Measurements from ENCODE around the gene EZR. TPM values are rescaled to one million over a fixed set of nuclear protein-coding genes. Genes with fewer than 3 reads are reported as not detected.

Gene EZR
- polyA plus RNA-seq, 3 donors, result 249 to 294 (median 259) TPM

- peak in 7 of 11 donors; percentile 54 to 76 (median 62) for DNase-seq (ENCODE audit: extremely low read depth in 1 of 11, low read depth in 9 of 11, low spot score in 4 of 11)
Observed at GRCh38 chr6:158758451-158758860, 60.7 kb downstream of the EZR start.

- DNase-seq (ENCODE audit: extremely low read depth in 1 of 11, low read depth in 9 of 11, low spot score in 4 of 11), result no peak
Observed at GRCh38 chr6:158757753-158758090, 61.4 kb downstream of the EZR start.

- DNase-seq (ENCODE audit: extremely low read depth in 1 of 11, low read depth in 9 of 11, low spot score in 4 of 11), result no peak
Observed at GRCh38 chr6:158756977-158757752, 62.0 kb downstream of the EZR start.

- no peak for DNase-seq (ENCODE audit: extremely low read depth in 1 of 11, low read depth in 9 of 11, low spot score in 4 of 11)
Observed at GRCh38 chr6:158756126-158756525, 63.0 kb downstream of the EZR start.

- DNase-seq (ENCODE audit: extremely low read depth in 1 of 11, low read depth in 9 of 11, low spot score in 4 of 11), result no peak
Observed at GRCh38 chr6:158755636-158756035, 63.5 kb downstream of the EZR start.

GRCh38 chr6:158754738-158755137 is 64.4 kb downstream of the EZR start:
- DNase-seq (ENCODE audit: extremely low read depth in 1 of 11, low read depth in 9 of 11, low spot score in 4 of 11), result no peak

- no peak for DNase-seq (ENCODE audit: extremely low read depth in 1 of 11, low read depth in 9 of 11, low spot score in 4 of 11)
Observed at GRCh38 chr6:158753811-158754210, 65.4 kb downstream of the EZR start.

GRCh38 chr6:158752613-158753012 is 66.6 kb downstream of the EZR start:
- no peak for DNase-seq (ENCODE audit: extremely low read depth in 1 of 11, low read depth in 9 of 11, low spot score in 4 of 11)

- DNase-seq (ENCODE audit: extremely low read depth in 1 of 11, low read depth in 9 of 11, low spot score in 4 of 11), result peak in 1 of 11 donors; percentile 23
Observed at GRCh38 chr6:158751921-158752320, 67.2 kb downstream of the EZR start.

GRCh38 chr6:158751224-158751623 is 67.9 kb downstream of the EZR start:
- DNase-seq (ENCODE audit: extremely low read depth in 1 of 11, low read depth in 9 of 11, low spot score in 4 of 11), result no peak

- DNase-seq (ENCODE audit: extremely low read depth in 1 of 11, low read depth in 9 of 11, low spot score in 4 of 11), result no peak
Observed at GRCh38 chr6:158744986-158745430, 74.2 kb downstream of the EZR start.

GRCh38 chr6:158743033-158743651 is 76.0 kb downstream of the EZR start:
- DNase-seq (ENCODE audit: extremely low read depth in 1 of 11, low read depth in 9 of 11, low spot score in 4 of 11), result no peak

GRCh38 chr6:158739673-158740072 is 79.5 kb downstream of the EZR start:
- no peak for DNase-seq (ENCODE audit: extremely low read depth in 1 of 11, low read depth in 9 of 11, low spot score in 4 of 11)

- DNase-seq (ENCODE audit: extremely low read depth in 1 of 11, low read depth in 9 of 11, low spot score in 4 of 11), result no peak
Observed at GRCh38 chr6:158737710-158738615, 81.2 kb downstream of the EZR start.

GRCh38 chr6:158737082-158737709 is 82.0 kb downstream of the EZR start:
- no peak for DNase-seq (ENCODE audit: extremely low read depth in 1 of 11, low read depth in 9 of 11, low spot score in 4 of 11)

- DNase-seq (ENCODE audit: extremely low read depth in 1 of 11, low read depth in 9 of 11, low spot score in 4 of 11), result no peak
Observed at GRCh38 chr6:158735009-158735408, 84.2 kb downstream of the EZR start.

GRCh38 chr6:158730541-158730907 is 88.6 kb downstream of the EZR start:
- no peak for DNase-seq (ENCODE audit: extremely low read depth in 1 of 11, low read depth in 9 of 11, low spot score in 4 of 11)

- DNase-seq (ENCODE audit: extremely low read depth in 1 of 11, low read depth in 9 of 11, low spot score in 4 of 11), result no peak
Observed at GRCh38 chr6:158729906-158730540, 89.1 kb downstream of the EZR start.

- no peak for DNase-seq (ENCODE audit: extremely low read depth in 1 of 11, low read depth in 9 of 11, low spot score in 4 of 11)
Observed at GRCh38 chr6:158725704-158726103, 93.5 kb downstream of the EZR start.
